AG04449 (cell line): ENCODE data around the gene AMN1.
A peak's percentile ranks its signal among the peaks of the same experiment; 100 is the strongest.
"Not testable (repeated sequence)": the region's sequence is repeated elsewhere in the genome, so short reads cannot be mapped to it uniquely, and the experiment has no call there.

Source experiments
- CTCF ChIA-PET: fragments of 350-600 bp; formaldehyde crosslinking; extraction: SDS; loops from one replicate; lab custom pipeline; 2021; ENCODE audit warnings: antibody characterized with exemption; lab: Yijun Ruan, JAX
- POLR2A ChIA-PET: fragments of 400-600, 350-600 bp; formaldehyde crosslinking; extraction: SDS; loops from one replicate; lab custom pipeline; 2020; ENCODE audit warnings: antibody characterized with exemption, inconsistent platforms; lab: Yijun Ruan, JAX
- DNase-seq: peaks from one replicate; pipeline ENCODE4 v3.0.0-alpha.2; 2010; ENCODE audit warnings: low read depth, low spot score
- H3K4me3 ChIP-seq: 2 replicates; pipeline ENCODE4 v1.5.1; 2011; ENCODE audit warnings: low read depth, mild to moderate bottlenecking, control low read depth, low read length
- TF ChIP-seq, protein P1 (sequence below): IDR thresholded peaks from one replicate; pipeline ENCODE4 v1.5.1; 2011; ENCODE audit warnings: mild to moderate bottlenecking, moderate library complexity, low read length, control low read depth, inconsistent platforms; ENCODE audit not compliant: insufficient read depth; ENCODE audit errors: missing control alignments

The AMN1 gene

GRCh38 chr12:31749024-31749704 lies 20.3 kb upstream of the AMN1 start:
- peak; percentile 75 for DNase-seq
- TF ChIP-seq, protein P1, sequence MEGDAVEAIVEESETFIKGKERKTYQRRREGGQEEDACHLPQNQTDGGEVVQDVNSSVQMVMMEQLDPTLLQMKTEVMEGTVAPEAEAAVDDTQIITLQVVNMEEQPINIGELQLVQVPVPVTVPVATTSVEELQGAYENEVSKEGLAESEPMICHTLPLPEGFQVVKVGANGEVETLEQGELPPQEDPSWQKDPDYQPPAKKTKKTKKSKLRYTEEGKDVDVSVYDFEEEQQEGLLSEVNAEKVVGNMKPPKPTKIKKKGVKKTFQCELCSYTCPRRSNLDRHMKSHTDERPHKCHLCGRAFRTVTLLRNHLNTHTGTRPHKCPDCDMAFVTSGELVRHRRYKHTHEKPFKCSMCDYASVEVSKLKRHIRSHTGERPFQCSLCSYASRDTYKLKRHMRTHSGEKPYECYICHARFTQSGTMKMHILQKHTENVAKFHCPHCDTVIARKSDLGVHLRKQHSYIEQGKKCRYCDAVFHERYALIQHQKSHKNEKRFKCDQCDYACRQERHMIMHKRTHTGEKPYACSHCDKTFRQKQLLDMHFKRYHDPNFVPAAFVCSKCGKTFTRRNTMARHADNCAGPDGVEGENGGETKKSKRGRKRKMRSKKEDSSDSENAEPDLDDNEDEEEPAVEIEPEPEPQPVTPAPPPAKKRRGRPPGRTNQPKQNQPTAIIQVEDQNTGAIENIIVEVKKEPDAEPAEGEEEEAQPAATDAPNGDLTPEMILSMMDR: no peak
- CTCF ChIA-PET: interaction anchor here (0.8 kb wide), 1 partner anchor 11 kb away, joined by 3 read pairs; no protein-coding TSS in a partner anchor
- no peak overlapping the region for H3K4me3 ChIP-seq
- POLR2A ChIA-PET: no interaction called here

- TF ChIP-seq, protein P1: no peak
- POLR2A ChIA-PET: no interaction called here
These were observed 16.4 kb upstream of the AMN1 start for GRCh38 chr12:31745242-31745641.

GRCh38 chr12:31744363-31744762 lies 15.5 kb upstream of the AMN1 start:
- POLR2A ChIA-PET, DNase-seq, CTCF ChIA-PET: not testable (repeated sequence)

More at GRCh38 chr12:31745242-31745641, 16.4 kb upstream of the AMN1 start:
- no peak overlapping the region for H3K4me3 ChIP-seq
- DNase-seq: no peak
- CTCF ChIA-PET: no interaction called here

DNA sequence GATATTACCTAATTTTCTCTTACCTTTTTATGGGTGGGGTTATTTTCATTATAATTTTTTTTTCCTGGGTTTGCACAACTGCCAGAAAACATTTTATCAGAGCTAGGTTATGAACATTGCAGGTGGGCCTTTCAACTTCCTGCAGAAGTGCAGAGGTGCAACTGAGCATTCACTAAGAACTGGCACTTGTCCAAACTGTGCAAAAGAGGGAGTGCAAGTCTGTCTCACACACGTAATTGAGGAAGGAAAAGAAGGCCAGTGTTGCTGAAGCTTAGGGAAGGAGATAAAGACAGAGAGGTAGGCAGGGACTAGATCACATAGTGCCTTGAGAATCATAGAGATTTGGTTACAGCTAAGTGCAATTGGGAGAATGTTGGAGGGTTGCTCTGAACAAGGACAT lies 14.1 kb upstream of the AMN1 start:
- no peak for DNase-seq
- TF ChIP-seq, protein P1: no peak
- ChIA-PET POLR2A (no interaction called here), CTCF (interaction anchor here (1.6 kb wide), 1 partner anchor 11 kb away, joined by 4 read pairs; no protein-coding TSS in a partner anchor)
- H3K4me3 ChIP-seq: no peak overlapping the region

More at GRCh38 chr12:31744363-31744762, 15.5 kb upstream of the AMN1 start:
- not testable (repeated sequence) for H3K4me3 ChIP-seq

DNA sequence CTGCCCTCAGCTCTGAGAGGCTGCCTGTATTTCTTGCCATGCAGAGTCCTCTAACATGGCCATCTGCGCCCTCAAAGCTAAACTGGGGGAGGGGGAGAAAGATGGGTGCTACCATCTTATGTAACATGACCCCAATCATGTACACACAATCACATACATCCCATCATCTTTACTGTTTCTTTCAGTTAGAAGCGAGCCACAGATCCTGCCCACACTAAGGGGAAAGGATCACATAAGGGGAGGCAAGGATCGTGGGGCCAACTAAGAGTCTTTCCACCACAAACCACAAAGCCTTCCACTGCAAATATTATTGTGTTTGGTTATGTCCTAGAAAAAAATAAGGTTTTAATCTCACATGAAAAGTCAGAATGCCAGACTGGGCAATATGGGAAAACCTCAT lies 11.8 kb upstream of the AMN1 start:
- POLR2A ChIA-PET: no interaction called here
- DNase-seq: no peak
- H3K4me3 ChIP-seq: no peak overlapping the region
- CTCF ChIA-PET: no interaction called here
- TF ChIP-seq, protein P1: no peak

- DNase-seq: no peak
- POLR2A ChIA-PET: no interaction called here
- CTCF ChIA-PET: interaction anchor here (0.8 kb wide), 1 partner anchor 11 kb away, joined by 3 read pairs; no protein-coding TSS in a partner anchor
- no peak overlapping the region for H3K4me3 ChIP-seq
- TF ChIP-seq, protein P1: no peak
These were observed 8.9 kb upstream of the AMN1 start for GRCh38 chr12:31737763-31738162.
